NCI-H460 (cell line): ENCODE results near the gene CENPM. TPM values are rescaled to one million over a fixed set of nuclear protein-coding genes. Genes with fewer than 3 reads are reported as not detected.

Experiments used
- DNase-seq: peaks from one replicate; pipeline ENCODE4 v3.0.0-alpha.2; 2016; ENCODE audit warnings: low read depth; ENCODE audit errors: extremely low read depth
- small RNA-seq, 2 experiments: library from RNA; depleted of rRNA; stranded (forward); fragments of <200 nt; gene quantifications; one replicate each; pipeline ENCODE3, GENCODE V24; 2014
- total RNA-seq: library from RNA; depleted of rRNA; stranded (reverse); fragments of >200 nt; shearing (Covaris generic); gene quantifications from 2 replicates; pipeline ENCODE4 v1.2.3, GENCODE V29; 2014; rRNA removed

CENPM gene
- total RNA-seq, 1 experiment from 2014 or later, result 20.7 TPM

GRCh38 chr22:41902932-41903421 lies 44.0 kb downstream of the CENPM start:
- no peak for DNase-seq

- no peak for DNase-seq
Observed at GRCh38 chr22:41902016-41902415, 44.9 kb downstream of the CENPM start.

GRCh38 chr22:41900652-41901312 lies 46.2 kb downstream of the CENPM start:
- DNase-seq, result no peak

GRCh38 chr22:41899992-41900651 lies 46.8 kb downstream of the CENPM start:
- DNase-seq, result no peak

GRCh38 chr22:41899110-41899509 lies 47.8 kb downstream of the CENPM start:
- DNase-seq, result no peak

- no peak for DNase-seq
Observed at GRCh38 chr22:41898645-41899044, 48.3 kb downstream of the CENPM start.

GRCh38 chr22:41893591-41894375 lies 53.2 kb downstream of the CENPM start:
- no peak for DNase-seq

GRCh38 chr22:41892721-41893120 lies 54.2 kb downstream of the CENPM start:
- no peak for DNase-seq

GRCh38 chr22:41891407-41891806 lies 55.5 kb downstream of the CENPM start:
- DNase-seq, result no peak

Small RNA genes within 50 kb of the gene (small RNA-seq; reads per million reads assigned to genes)
- gene MIR33A, result 0.04 to 2.6 reads per million in 2 experiments

Other genes starting within 250 kb of the CENPM start
- gene MEI1, start 247.6 kb downstream of the CENPM start, total RNA-seq, result 0.43 and 0.50 TPM in 2 replicates
- 5.5 and 5.9 TPM in 2 replicates for gene CCDC134, start 146.5 kb downstream of the CENPM start, total RNA-seq
- 29.5 and 29.9 TPM in 2 replicates for gene SREBF2, start 114.0 kb downstream of the CENPM start, total RNA-seq
- gene SHISA8, start 32.1 kb downstream of the CENPM start, total RNA-seq, result not detected in 2 replicates
- 0.20 and 0.27 TPM in 2 replicates for gene TNFRSF13C, start 20.3 kb downstream of the CENPM start, total RNA-seq
- gene SEPTIN3, start 22.3 kb upstream of the CENPM start, total RNA-seq, result 0.35 and 0.45 TPM in 2 replicates
- 0.78 and 1.2 TPM in 2 replicates for gene WBP2NL, start 51.6 kb upstream of the CENPM start, total RNA-seq
- 28.0 and 29.5 TPM in 2 replicates for gene NAGA, start 123.7 kb upstream of the CENPM start, total RNA-seq
- 1.5 and 1.8 TPM in 2 replicates for gene PHETA2, start 127.1 kb upstream of the CENPM start, total RNA-seq
- 10.4 and 16.7 TPM in 2 replicates for gene SMDT1, start 132.5 kb upstream of the CENPM start, total RNA-seq
- 68.2 and 73.3 TPM in 2 replicates for gene NDUFA6, start 143.6 kb upstream of the CENPM start, total RNA-seq
- 0.17 and 0.59 TPM in 2 replicates for gene CYP2D6, start 183.7 kb upstream of the CENPM start, total RNA-seq